Esophagus muscularis mucosa (tissue), 4 donors: ENCODE data around the gene IGSF8. TPM values are rescaled to one million over a fixed set of nuclear protein-coding genes. Genes with fewer than 3 reads are reported as not detected.

ENCODE experiments used
- DNase-seq: peaks from one replicate; pipeline ENCODE4 v3.0.0-alpha.2; 2017; ENCODE audit errors: extremely low spot score
- H3K27ac ChIP-seq, 4 donors: fragments of 200-600 bp; sonication (generic); replicated peaks in 1 of 4; 1 replicate in 3 of 4; 2 replicates in 1 of 4; pipeline ENCODE4 v1.5.1; 2016 to 2019; ENCODE audit warnings: mild to moderate bottlenecking in 1 of 4
- H3K27me3 ChIP-seq, 4 donors: fragments of 200-600 bp; sonication (generic); one replicate each; pipeline versions ENCODE4 v1.5.1 to v1.6.0; 2016 to 2019
- H3K36me3 ChIP-seq, 4 donors: fragments of 200-600 bp; sonication (generic); one replicate each; pipeline ENCODE4 v1.5.1; 2016 to 2019
- H3K4me1 ChIP-seq, 4 donors: fragments of 200-600 bp; sonication (generic); one replicate each; pipeline ENCODE4 v1.5.1; 2016 to 2019
- H3K4me3 ChIP-seq, 4 donors: fragments of 200-600 bp; sonication (generic); 1 replicate in 2 of 4; 2 replicates in 2 of 4; pipeline ENCODE4 v1.5.1; 2016 to 2019; ENCODE audit warnings: mild to moderate bottlenecking in 4 of 4, moderate library complexity in 1 of 4
- H3K9me3 ChIP-seq, 4 donors: fragments of 200-600 bp; sonication (generic); 1 replicate in 3 of 4; 2 replicates in 1 of 4; pipeline ENCODE4 v1.5.1; 2016 to 2019
- CTCF ChIP-seq, 3 experiments: fragments of 200-600 bp in 2 of 3; fragments of 450-650 bp in 1 of 3; sonication (generic) in 2 of 3; IDR thresholded peaks; one replicate each; pipeline ENCODE4 v1.5.1; 2017 to 2019; ENCODE audit warnings: antibody characterized with exemption in 3 of 3, mild to moderate bottlenecking in 2 of 3, moderate library complexity in 1 of 3
- EP300 ChIP-seq: sonication (generic); formaldehyde crosslinking; IDR thresholded peaks from one replicate; pipeline ENCODE4 v1.6.1; 2017; ENCODE audit warnings: antibody characterized with exemption
- POLR2A ChIP-seq: fragments of 450-650 bp; IDR thresholded peaks from one replicate; pipeline ENCODE4 v1.6.1; 2017; ENCODE audit warnings: antibody characterized with exemption, moderate library complexity, mild to moderate bottlenecking, low read depth
- POLR2AphosphoS5 ChIP-seq, 2 donors: sonication (generic); formaldehyde crosslinking; IDR thresholded peaks; one replicate each; pipeline ENCODE4 v1.6.1; 2017; ENCODE audit warnings: antibody characterized with exemption in 2 of 2
- WGBS: methylation state at CpG from one replicate; pipeline ENCODE4 v1.1.5; 2018; 5-methylcytosine and 5-hydroxymethylcytosine counted together
- intact Hi-C: fragments of 100-400 bp; cut with DNase I; formaldehyde crosslinking; loops from one replicate; pipeline ENCODE4 v1.15.1; 2023
- total RNA-seq, 4 donors: library from RNA; depleted of rRNA; stranded (reverse); fragments of >200 nt; gene quantifications; one replicate each; pipeline versions ENCODE4 v1.1.0 to v1.2.1, GENCODE V29; 2016

Gene IGSF8
- total RNA-seq, 4 donors from 2014 or later: 12.0 to 27.0 (median 21.9) TPM

GRCh38 chr1:160092366-160093068, 5.9 kb downstream of the IGSF8 start:
- intact Hi-C loops: no loop called here
- H3K9me3 ChIP-seq: no peaks in the 10 kb centered on the region
- H3K4me1 ChIP-seq: peaks cover 18 to 28% (median 25%) of the 10 kb centered on the region in 4 donors
- H3K27ac ChIP-seq: no peak overlapping the region
- TF ChIP-seq POLR2AphosphoS5 (IDR thresholded peaks at IDR 0.05) (no peak), CTCF (IDR thresholded peaks at IDR 0.05) (no peak), EP300 (no peak), POLR2A (no peak)
- no peak overlapping the region for H3K4me3 ChIP-seq
- peaks cover 21 to 73% (median 63%) of the 10 kb centered on the region in 4 donors for H3K36me3 ChIP-seq
- DNase-seq: no peak
- 92% methylated on average over 17 of the region's 32 CpGs for WGBS
- no peaks in the 10 kb centered on the region for H3K27me3 ChIP-seq

DNA sequence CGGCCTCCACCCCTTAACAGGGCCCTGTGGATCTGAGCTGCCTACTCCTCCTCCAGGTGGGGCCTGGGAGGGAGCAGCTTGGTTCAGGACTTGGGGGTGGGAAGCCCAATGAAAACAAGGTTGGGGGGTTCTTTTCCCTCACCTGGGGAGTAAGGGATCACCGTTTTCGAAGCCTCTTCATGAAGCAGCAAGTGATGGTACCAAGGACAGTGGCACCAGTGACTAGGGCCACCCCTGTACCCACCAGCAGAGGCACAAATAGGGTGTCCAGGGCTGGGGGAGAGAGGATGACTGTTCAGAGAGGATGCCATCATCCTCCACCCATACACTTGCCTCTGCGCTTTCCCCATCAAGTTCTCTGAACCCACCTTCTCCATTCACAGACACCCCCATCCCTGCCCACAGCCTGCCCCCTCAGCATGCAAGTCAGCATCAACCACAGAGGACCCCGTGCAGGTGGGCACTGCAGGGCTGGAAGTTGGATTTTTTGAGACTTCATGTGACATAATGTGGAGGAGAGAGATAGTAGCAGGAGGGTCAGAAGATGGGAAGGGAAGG, 6.7 kb downstream of the IGSF8 start:
- Histone ChIP-seq H3K27me3 (no peaks in the 10 kb centered on the region), H3K4me1 (peaks cover 10 to 20% (median 17%) of the 10 kb centered on the region in 4 donors), H3K4me3 (no peak overlapping the region), H3K9me3 (no peaks in the 10 kb centered on the region), H3K27ac (no peak overlapping the region), H3K36me3 (peaks cover 21 to 74% (median 66%) of the 10 kb centered on the region in 4 donors)
- intact Hi-C loops: no loop called here
- WGBS: 100% methylated on average over 4 of the region's 5 CpGs
- no peak for TF ChIP-seq POLR2AphosphoS5 (IDR thresholded peaks at IDR 0.05)
- no peak for TF ChIP-seq EP300
- TF ChIP-seq POLR2A: no peak
- TF ChIP-seq CTCF (IDR thresholded peaks at IDR 0.05): no peak
- DNase-seq: no peak

- intact Hi-C loops: no loop called here
- H3K36me3 ChIP-seq: peaks cover 21 to 74% (median 66%) of the 10 kb centered on the region in 4 donors
- H3K4me3 ChIP-seq: no peak overlapping the region
- H3K27me3 ChIP-seq: no peaks in the 10 kb centered on the region
- TF ChIP-seq POLR2A: no peak
- TF ChIP-seq POLR2AphosphoS5 (IDR thresholded peaks at IDR 0.05): no peak
- no peak for TF ChIP-seq EP300
- TF ChIP-seq CTCF (IDR thresholded peaks at IDR 0.05): no peak
- peaks cover under 1 to 16% (median 10%) of the 10 kb centered on the region in 4 donors for H3K4me1 ChIP-seq
- H3K9me3 ChIP-seq: no peaks in the 10 kb centered on the region
- WGBS: 87% methylated on average over 4 of the region's 4 CpGs
- no peak overlapping the region for H3K27ac ChIP-seq
- DNase-seq: no peak
Observed at GRCh38 chr1:160090760-160091159, 7.7 kb downstream of the IGSF8 start.

GRCh38 chr1:160089883-160090282, 8.5 kb downstream of the IGSF8 start:
- Histone ChIP-seq H3K27ac (no peak overlapping the region), H3K4me3 (no peak overlapping the region), H3K27me3 (no peaks in the 10 kb centered on the region), H3K4me1 (peaks cover 0 to 10% (median 4%) of the 10 kb centered on the region in 4 donors), H3K9me3 (no peaks in the 10 kb centered on the region), H3K36me3 (peaks cover 21 to 70% (median 61%) of the 10 kb centered on the region in 4 donors)
- 78% methylated on average over 2 of the region's 3 CpGs for WGBS
- intact Hi-C loops: loop anchor here (10.0 kb wide), 1 partner anchor 285 kb away; no protein-coding TSS in a partner anchor
- DNase-seq: no peak
- TF ChIP-seq EP300 (no peak), CTCF (IDR thresholded peaks at IDR 0.05) (no peak), POLR2A (no peak), POLR2AphosphoS5 (IDR thresholded peaks at IDR 0.05) (no peak)
